IPS-15b (cell line): ENCODE results near the gene ARF6.
"Not testable (repeated sequence)": the region's sequence is repeated elsewhere in the genome, so short reads cannot be mapped to it uniquely, and the experiment has no call there.

Experiments
- H3K27me3 ChIP-seq: one replicate; pipeline ENCODE4 v1.6.1; 2013; ENCODE audit warnings: low read length; ENCODE audit not compliant: control insufficient read depth, insufficient read depth
- H3K36me3 ChIP-seq: one replicate; pipeline ENCODE4 v1.6.1; 2013; ENCODE audit warnings: low read length; ENCODE audit not compliant: control insufficient read depth, insufficient read depth
- H3K4me1 ChIP-seq: one replicate; pipeline ENCODE4 v1.6.1; 2013; ENCODE audit warnings: mild to moderate bottlenecking, low read length; ENCODE audit not compliant: control insufficient read depth, insufficient read depth
- H3K4me3 ChIP-seq: one replicate; pipeline ENCODE4 v1.5.1; 2013; ENCODE audit warnings: low read depth, low read length
- H3K9ac ChIP-seq: one replicate; pipeline ENCODE4 v1.6.1; 2013; ENCODE audit warnings: low read depth, mild to moderate bottlenecking, low read length
- H3K9me3 ChIP-seq: one replicate; pipeline ENCODE4 v1.6.1; 2013; ENCODE audit warnings: mild to moderate bottlenecking, low read length; ENCODE audit not compliant: control insufficient read depth, insufficient read depth

The ARF6 gene

DNA sequence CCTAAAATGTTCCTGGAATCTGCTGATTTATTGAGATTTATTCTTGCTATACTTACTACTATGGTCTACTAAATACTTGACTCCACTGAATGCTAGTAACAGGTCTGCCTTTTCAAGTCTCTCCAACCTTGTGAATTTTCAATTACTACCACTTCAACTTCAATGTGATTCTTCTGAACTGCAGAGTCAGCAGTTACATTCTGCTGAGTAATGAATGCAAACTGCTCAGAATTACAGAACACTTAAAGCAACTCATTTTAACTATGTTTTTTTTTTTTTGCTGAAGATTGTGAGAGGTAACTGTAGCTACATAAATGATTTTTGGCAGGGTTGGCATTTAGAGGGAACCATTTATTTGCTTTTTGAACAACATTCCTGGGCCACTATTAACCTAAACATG is 41.8 kb downstream of the ARF6 start:
- Histone ChIP-seq H3K4me3 (no peak overlapping the region), H3K9ac (no peak overlapping the region)

DNA sequence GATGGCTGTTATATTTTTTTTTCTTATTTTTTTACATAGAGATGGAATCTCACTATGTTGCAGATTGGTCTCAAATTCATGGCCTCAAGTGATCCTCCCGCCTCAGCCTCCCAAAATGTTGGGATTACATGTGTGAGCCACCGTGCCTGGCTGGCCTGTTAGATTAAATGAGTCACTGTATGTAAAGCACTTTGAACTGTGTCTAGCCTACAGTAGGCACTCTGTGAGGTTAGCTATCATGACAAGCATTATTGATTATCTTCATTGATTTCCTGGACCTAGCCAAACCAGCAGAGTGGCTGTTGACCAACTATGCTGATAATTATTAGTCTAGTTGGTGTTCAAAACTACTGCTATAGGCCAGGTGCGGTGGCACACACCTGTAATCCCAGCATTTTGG is 42.6 kb downstream of the ARF6 start:
- Histone ChIP-seq H3K4me3 (no peak overlapping the region), H3K36me3 (no peaks in the 10 kb centered on the region), H3K4me1 (no peaks in the 10 kb centered on the region), H3K9me3 (no peaks in the 10 kb centered on the region), H3K27me3 (no peaks in the 10 kb centered on the region), H3K9ac (no peak overlapping the region)

More for the DNA sequence above, 41.8 kb downstream of the ARF6 start:
- no peaks in the 10 kb centered on the region for H3K9me3 ChIP-seq
- no peaks in the 10 kb centered on the region for H3K4me1 ChIP-seq
- no peaks in the 10 kb centered on the region for H3K27me3 ChIP-seq
- H3K36me3 ChIP-seq = no peaks in the 10 kb centered on the region

DNA sequence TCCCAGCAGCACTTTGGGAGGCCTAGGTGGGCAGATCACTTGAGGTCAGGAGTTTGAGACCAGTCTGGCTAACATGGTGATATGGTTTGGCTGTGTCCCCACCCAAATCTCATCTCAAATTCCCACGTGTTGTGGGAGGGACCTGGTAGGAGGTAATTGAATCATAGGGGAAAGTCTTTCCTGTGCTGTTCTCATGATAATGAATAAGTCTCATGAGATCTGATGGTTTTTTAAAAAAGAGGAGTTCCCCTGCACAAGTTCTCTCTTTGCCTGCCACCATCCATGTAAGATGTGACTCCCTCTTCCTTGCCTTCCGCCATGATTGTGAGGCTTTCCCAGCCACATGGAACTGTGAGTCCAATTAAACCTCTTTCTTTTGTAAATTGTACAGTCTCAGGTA is 43.4 kb downstream of the ARF6 start:
- H3K36me3 ChIP-seq, H3K4me1 ChIP-seq, H3K4me3 ChIP-seq, H3K9ac ChIP-seq, H3K9me3 ChIP-seq, H3K27me3 ChIP-seq: not testable (repeated sequence)

DNA sequence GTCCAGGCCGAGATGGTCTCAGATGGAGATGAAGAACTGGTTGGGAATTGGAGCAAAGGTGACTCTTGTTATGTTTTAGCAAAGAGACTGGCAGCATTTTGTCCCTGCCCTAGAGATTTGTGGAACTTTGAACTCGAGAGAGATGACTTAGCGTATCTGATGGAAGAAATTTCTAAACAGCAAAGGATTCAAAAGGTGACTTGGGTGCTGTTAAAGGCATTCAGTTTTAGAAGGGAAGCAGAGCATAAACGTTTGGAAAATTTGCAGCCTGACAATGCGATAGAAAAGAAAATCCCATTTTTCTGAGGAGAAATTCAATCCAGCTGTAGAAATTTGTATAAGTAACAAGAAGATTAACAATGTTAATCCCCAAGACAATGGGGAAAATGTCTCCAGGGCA is 44.0 kb downstream of the ARF6 start:
- H3K4me3 ChIP-seq, H3K36me3 ChIP-seq, H3K9me3 ChIP-seq, H3K4me1 ChIP-seq, H3K27me3 ChIP-seq, H3K9ac ChIP-seq: not testable (repeated sequence)

DNA sequence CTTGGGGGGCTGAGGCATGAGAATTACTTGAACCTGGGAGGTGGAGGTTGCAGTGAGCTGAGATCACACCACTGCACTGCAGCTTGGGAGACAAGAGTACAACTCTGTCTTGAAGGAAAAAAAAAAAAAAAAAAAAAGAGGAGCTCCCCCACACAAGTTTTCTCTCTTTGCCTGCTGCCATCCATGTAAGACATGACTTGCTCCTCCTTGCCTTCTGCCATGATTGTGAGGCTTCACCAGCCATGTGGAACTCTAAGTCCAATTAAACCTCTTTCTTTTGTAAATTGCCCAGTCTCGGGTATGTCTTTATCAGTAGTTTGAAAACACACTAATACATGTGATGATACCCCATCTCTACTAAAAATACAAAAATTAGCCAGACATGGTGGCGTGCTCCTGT is 46.3 kb downstream of the ARF6 start:
- not testable (repeated sequence) for H3K36me3 ChIP-seq, H3K27me3 ChIP-seq, H3K9me3 ChIP-seq, H3K4me1 ChIP-seq, H3K9ac ChIP-seq, H3K4me3 ChIP-seq

DNA sequence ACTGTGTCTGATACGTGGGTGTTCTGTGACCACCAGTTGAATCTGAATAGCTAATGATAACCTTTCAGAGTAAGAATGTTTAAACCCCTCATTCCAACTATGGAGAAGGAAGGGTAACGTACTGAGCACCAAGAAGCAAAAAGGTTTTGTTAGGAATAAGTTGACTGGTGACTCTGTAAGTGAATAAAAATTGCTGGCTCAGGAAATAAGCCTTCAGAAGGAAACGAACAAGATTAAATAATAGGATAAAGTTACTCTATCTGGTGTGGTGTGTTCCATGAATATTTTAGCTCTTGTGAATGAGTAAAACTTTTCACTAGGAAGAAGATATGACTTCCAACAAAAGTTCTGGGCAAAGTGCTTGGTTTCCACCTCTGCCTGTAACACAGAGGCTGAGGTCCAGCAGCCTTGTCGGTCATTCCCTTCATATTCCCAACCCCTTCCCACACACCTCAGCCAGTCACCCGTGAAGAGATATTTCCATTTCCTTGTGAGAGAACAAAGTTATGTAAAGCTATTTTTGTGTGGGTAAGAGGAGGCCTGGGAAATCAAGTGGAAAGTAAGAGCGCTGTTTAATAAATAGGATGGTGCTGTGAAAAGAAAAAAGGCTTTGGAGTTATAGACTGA is 47.1 kb downstream of the ARF6 start:
- Histone ChIP-seq H3K4me1 (no peaks in the 10 kb centered on the region), H3K36me3 (no peaks in the 10 kb centered on the region), H3K9me3 (no peaks in the 10 kb centered on the region), H3K9ac (no peak overlapping the region), H3K27me3 (no peaks in the 10 kb centered on the region), H3K4me3 (no peak overlapping the region)

DNA sequence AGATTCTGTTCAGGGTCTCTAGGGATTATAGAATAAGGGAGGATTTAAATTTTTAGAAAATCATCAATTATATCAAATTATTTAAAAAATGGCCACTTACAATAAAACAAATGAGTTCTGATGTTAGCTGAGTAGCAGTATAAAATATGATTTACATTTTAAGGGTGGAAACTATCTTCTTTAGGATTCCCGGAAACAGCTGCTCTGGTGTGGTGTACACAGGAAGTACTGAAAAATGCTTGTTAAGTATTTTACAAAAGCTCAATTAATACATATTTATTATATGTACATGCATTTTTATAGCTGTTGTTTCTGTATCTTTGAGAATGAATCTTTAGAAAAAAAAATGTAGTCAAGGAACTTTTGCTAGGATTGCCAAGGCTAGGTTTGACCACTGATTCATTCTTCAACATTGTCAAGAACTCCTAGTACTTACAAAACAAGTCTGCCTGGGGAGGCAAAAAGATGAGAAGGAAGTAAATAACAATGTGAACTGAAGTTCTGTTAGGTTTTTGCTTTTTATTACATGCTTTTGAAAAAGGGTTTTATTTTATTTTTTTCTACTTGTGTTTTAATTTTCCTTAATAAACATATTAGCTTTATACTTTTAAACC is 48.0 kb downstream of the ARF6 start:
- Histone ChIP-seq H3K4me1 (no peaks in the 10 kb centered on the region), H3K36me3 (no peaks in the 10 kb centered on the region), H3K4me3 (no peak overlapping the region), H3K27me3 (no peaks in the 10 kb centered on the region), H3K9ac (no peak overlapping the region), H3K9me3 (no peaks in the 10 kb centered on the region)

DNA sequence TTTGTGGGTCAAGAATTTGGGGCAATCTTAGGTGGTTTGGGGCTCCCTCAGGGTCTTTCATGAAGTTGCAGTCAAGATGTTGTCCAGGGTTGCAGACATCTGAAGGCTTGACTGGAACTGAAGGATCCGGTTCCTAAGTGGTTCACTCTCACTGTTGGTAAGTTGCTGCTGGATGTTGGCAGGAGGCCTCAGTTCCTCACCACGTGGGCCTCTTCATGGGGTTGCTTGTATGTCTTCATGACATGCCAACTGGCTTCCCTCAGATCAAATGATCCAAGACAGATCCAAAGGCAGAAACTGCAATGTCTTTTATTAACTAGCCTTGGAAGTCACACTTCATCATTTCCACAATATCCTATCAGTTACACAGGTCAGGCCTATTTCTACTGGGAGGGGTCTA is 49.2 kb downstream of the ARF6 start:
- Histone ChIP-seq H3K36me3 (no peaks in the 10 kb centered on the region), H3K9ac (no peak overlapping the region)

DNA sequence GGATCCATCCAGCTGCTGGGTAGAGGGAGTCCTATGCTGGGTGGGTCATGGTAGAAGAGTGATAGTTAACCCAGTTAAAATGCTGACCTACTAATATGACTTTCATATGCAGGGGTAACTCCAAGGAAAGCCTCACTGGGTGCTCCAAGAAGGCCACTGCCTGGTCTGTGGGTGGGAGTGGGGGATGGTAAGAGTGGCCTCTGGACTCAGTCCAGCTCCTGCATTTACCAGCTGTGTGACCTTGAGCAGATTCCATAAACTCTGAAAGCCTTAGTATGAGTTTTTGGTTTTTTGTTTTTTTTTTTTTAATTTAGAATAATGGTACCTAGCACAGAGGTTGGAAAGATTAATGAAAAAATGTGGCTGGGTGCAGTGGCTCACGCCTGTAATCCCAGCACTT is 51.6 kb downstream of the ARF6 start:
- H3K9ac ChIP-seq = no peak overlapping the region
- no peaks in the 10 kb centered on the region for H3K27me3 ChIP-seq
- no peaks in the 10 kb centered on the region for H3K4me1 ChIP-seq
- no peaks in the 10 kb centered on the region for H3K36me3 ChIP-seq
- no peaks in the 10 kb centered on the region for H3K9me3 ChIP-seq
- no peak overlapping the region for H3K4me3 ChIP-seq

More for the DNA sequence above, 49.2 kb downstream of the ARF6 start:
- Histone ChIP-seq H3K4me1 (no peaks in the 10 kb centered on the region), H3K4me3 (no peak overlapping the region), H3K9me3 (no peaks in the 10 kb centered on the region), H3K27me3 (no peaks in the 10 kb centered on the region)

DNA sequence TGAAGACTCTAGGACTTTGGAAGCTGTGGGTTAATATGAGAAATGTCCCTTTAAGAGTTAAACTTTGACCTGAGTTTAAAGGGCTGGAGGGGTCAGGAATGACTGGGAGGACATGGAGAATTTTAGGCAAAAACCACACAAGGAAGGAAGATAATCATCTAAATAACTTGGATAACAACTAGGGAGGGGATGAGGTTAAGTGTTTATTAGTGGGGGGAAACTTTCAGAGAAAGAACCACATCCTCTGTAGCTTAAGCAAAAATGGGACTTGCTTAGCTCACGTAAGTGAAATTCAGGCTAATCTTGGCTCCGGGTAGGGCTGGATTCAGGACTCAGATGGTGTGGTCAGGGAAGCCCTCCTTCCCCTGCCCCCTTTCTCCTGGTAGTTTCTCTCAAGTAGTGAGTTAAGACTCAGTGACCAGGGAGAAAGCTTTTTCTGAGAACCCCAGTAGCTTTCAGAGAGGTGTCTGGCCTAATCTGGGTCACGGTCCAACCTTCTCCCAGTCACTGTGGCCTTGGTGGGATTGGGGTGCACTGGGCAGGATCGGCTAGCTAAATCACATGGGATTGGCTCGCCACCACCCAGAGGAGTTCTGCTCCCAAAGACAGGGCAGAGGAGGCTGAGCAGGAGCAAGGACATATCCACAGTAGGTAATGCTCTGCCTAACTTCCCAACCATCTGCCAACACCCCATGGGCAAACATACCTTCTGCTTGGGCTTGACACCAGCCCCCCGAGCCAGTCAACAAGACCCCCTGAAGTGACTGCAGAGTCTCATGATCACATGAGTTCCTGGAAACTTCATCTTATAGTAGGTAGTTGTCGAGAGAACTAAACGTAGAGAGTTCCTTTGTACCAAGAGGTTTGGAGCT is 52.8 kb downstream of the ARF6 start:
- Histone ChIP-seq H3K4me3 (no peak overlapping the region), H3K27me3 (no peaks in the 10 kb centered on the region), H3K9me3 (no peaks in the 10 kb centered on the region), H3K9ac (no peak overlapping the region), H3K4me1 (no peaks in the 10 kb centered on the region), H3K36me3 (no peaks in the 10 kb centered on the region)
